DMS 273 (cell line): ENCODE results near the gene LRRC9.
"Not testable (repeated sequence)": the region's sequence is repeated elsewhere in the genome, so short reads cannot be mapped to it uniquely, and the experiment has no call there.

Experiments used
- DNase-seq: peaks from one replicate; lab custom pipeline; 2025; ENCODE audit not compliant: unreplicated experiment; lab: John Stamatoyannopoulos, UW

LRRC9 gene

DNA sequence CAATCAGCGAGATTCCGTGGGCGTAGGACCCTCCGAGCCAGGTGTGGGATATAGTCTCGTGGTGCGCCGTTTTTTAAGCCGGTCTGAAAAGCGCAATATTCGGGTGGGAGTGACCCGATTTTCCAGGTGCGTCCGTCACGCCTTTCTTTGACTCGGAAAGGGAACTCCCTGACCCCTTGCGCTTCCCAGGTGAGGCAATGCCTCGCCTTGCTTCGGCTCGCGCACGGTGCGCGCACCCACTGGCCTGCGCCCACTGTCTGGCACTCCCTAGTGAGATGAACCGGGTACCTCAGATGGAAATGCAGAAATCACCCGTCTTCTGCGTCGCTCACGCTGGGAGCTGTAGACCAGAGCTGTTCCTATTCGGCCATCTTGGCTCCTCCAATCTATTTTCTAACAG lies 32.2 kb downstream of the LRRC9 start:
- not testable (repeated sequence) for DNase-seq

DNA sequence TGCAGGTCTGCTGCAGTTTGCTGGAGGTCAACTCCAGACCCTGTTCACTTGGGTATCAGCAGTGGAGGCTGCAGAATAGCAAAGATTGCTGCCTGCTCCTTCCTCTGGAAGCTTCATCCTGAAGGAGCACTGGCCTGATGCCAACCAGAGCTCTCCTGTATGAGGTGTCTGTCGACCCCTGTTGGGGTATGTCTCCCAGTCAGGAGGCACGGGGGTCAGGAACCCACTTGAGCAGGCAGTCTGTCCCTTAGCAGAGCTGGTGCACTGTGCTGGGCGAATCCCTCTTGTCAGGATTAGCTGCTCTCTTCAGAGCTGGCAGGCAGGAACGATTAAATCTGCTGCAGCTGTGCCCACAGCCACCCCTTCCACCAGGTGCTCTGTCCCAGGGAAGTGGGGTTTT lies 37.9 kb downstream of the LRRC9 start:
- not testable (repeated sequence) for DNase-seq

DNA sequence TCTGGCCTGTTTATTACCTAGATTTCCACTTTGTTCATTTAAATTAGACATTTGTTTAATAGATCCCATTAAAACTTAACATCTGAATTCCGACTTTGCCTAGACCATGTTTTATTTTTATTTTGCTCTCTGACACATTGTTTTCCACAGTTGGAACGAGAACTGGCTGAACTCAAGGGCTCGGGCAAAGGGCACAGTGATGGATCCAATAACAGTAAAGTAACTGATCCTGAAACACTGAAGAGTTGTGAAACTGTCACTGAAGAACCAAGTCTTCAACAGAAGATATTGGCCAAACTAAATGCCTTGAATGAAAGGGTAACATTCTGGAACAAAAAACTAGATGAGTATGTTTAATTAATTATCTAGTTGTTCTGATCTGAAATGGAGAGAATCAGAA lies 39.7 kb downstream of the LRRC9 start:
- DNase-seq, result no peak

DNA sequence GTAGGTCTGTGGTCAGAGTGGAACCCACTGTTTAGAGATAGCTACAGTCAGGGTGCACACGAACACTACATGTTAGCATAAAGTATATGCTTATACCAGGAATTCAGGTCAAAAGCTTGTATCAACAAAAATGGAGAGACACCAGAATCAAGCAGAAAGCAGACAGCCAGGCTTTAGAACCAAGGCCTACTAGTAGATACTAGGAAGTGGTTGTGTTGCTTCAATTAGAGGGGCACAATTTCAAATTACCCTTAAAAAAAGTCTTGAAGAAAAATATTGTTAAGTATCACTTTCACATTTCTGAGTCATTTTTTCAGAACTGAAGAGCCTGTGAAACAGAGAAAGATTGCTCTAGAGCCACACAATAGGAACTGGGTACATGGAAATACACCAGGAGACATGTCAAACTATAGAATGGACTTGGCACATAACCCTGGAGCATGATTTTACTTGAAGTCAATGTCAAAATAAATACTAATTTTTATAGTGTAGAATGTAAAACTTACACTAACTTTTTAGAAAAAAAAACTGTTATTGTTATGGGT lies 41.6 kb downstream of the LRRC9 start:
- no peak for DNase-seq

DNA sequence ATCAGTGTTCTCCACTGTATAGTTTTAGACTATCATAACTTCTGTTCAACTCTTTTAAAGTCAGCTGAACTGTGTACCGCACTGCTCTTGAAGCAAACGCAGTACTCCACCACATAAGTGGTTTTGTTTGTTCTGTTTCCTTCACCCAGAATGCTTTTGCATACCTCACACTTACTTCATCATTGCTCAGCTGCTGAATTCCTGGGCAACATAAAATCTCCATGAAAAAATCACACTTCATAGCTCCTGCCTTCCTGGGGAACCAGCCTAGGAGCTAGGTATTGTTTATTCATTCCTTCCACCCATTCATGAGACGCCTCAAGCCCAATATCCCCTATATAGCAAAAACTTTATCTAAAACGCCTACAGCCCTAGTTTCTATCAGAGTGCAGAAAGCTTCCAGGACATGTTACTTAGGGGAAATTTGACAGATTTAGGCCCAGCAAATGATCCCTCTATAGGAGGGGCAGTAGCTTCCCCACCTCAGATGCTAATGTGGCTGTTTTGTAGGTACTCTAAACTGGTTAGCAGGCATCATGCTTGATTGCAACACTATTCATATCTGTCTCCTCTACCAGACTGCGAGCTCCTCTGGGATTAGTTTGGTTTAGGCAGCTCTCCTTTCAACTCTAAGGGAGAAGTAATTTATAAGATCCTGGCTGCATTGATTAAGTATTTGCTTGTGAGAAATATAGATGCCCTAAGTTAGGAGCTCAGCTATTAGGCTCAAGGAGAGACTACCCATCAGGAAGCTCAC lies 44.5 kb downstream of the LRRC9 start:
- no peak for DNase-seq

DNA sequence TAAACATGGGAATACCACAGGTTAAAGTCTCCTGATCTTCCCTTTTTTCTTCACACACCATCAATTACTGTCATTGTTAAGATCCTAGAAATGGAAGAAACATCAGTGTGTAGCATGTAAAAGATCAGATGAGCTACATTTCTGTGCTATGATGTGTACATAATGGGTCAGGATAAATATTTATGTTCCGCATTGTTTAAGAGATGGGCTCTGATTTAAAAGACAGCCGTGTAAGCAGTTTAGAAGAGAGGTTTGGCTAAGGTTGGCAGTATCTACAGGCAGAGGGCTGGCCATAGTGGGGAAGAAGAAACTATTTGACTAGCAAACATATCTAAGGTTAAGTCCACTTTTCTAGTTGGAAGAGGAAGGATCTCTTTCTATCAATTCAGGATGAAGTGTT lies 49.4 kb downstream of the LRRC9 start:
- DNase-seq, result no peak

DNA sequence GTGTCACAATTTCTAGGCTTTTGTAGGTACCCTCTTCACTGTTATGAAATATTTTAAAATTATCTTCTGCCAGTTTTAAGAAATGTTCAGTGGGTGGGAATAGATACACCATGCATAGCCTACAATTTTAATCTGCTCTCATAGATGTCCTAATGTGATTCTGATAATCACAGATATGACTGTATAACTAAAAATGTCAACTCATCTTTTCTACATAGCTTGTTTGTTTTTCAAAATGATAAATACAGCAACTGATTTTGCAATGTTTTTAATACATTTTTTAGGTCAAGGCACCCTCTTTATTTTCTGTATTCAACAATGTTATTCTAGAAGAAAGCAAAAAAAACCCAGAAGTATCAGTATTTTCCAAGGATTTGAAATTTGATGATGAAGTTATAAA lies 61.6 kb downstream of the LRRC9 start:
- no peak for DNase-seq

DNA sequence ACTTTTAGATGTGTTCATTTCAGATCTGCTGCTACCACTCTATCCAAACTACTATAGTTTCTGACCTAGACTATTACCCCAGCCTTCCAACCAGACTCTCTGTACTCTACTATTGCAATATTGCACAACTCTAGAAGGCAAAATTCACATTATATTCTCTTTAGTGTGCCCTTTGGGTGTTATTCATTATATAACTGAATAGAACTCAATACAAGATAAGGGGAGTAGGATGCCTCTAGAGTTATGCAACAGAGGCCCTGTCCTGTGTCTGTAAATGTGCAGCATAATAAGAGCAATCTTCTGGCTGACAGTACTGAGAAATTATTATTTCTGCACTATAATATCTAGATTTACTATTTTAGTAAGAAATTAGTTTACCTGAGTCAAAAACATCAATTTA lies 63.1 kb downstream of the LRRC9 start:
- no peak for DNase-seq

DNA sequence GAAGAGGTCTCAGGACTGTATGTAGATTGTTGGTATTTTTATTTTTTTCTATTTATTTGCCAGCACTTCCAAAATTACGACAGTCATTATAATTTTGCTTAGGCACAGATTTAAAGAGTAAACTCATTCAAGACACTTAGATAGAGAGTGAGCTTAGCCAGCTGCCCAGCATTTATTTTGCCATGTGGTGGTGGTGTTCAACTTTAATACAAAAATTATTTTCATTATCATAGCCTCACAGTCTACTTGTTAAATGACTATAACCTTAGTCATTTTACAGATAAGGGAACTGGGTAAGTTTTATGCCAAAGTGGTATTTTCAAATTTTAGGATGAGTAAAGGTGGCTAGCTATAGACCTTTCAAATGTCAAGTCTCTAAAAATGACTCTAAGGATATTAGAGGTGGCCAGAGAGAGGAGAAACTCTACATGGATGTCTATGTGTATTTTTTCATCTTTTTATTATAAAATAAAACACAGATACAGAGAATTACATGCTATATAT lies 66.7 kb downstream of the LRRC9 start:
- DNase-seq, result no peak

DNA sequence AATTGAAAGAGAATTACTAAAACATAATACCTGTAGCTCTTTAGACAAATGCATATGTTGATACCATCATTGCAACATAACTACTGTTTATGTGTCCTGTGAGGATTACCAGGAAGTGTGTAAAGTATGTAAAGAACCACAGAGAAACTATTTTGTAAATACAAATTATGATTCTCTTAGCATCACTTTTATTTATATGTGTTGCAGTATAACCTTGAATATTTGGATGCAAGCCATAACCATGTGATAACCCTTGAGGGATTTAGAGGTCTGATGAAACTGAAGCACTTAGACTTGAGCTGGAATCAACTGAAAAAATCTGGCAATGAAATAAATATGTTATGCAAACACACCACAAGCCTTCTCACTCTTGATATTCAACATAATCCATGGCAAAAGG lies 77.5 kb downstream of the LRRC9 start:
- peak; percentile 7 for DNase-seq

DNA sequence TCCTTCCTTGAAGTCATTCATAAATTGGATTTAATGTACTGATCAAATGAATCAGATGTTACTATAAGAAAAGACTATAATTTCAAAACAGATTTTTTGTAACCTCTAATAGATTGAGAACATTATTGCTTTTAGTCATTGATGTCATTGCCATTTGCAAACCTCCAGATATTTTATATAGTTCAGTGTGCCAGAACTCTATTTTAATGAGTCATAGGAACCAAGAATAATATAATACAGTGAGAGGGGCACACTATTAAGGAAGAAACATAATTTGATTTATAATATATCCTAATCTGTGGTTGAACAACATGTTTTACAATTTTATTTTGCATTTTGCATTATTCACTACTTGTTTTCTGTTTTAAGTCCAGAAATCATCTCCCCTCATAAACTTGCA lies 78.0 kb downstream of the LRRC9 start:
- no peak for DNase-seq

DNA sequence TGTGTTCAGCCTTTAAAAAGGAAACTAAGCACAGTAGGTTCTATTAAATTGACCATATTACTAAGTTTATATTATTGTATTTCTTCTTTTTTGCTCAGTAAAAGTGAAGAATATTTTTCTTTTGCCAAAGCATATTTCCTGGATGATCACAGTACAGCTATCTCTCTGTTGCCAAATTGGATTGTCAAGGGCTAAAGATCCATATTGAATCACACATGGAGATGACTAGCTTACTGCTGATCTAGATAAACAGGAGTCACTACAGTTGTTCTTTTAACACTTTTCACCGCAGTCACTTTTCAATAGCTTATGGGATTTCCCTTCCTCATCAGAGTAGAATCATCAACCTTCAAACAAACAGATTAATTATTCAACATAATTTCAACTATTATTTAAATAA lies 78.6 kb downstream of the LRRC9 start:
- no peak for DNase-seq

DNA sequence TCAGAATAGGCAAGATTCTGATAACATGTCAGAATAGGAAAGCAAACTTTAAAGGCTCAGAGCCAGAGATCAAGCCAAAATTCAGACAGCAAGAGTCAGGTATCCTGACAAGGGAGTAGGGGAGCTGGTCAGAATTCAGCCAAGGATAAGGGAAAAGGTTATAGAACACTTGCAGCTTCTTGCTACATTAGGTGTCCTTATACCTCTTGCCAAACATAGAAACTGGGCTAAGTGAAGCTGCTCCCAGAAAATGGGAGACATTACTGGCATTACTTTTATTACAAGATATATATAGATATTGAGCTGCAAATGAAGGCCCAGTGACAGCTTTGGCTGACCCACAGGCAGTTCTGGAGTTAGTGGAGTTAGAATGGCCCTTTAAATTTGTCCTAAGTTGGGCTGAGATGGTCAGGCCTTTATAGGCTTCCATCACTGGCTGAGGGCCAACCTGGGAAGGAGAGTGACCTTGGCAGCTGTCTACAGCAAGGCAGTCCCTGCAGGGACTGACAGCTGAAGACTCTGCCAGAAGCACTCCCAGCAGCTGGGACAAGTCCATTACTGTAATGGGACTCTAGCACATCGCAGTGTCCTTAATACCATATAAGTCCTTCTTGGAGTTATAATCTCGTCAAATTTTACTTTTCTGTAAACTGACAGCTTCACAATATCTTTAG lies 83.0 kb downstream of the LRRC9 start:
- peak; percentile 60 for DNase-seq

DNA sequence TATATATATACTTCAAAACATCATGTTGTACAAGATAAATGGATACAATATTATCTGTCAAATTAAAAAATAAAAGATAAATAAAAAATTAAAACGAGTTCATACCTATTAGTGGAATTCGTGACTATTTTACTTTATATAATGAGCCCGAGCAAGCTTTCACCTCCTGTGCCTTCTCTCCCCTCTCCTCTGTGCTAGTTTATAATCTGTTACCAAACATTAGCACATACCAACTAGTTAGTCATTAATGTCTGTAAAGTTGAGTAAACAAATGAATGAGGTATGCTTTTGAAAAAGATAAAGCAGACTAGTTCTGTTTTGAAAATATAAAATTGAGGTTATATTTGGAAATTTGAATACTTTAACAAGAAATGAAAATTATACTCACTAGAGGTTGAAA lies 84.0 kb downstream of the LRRC9 start:
- DNase-seq, result no peak

DNA sequence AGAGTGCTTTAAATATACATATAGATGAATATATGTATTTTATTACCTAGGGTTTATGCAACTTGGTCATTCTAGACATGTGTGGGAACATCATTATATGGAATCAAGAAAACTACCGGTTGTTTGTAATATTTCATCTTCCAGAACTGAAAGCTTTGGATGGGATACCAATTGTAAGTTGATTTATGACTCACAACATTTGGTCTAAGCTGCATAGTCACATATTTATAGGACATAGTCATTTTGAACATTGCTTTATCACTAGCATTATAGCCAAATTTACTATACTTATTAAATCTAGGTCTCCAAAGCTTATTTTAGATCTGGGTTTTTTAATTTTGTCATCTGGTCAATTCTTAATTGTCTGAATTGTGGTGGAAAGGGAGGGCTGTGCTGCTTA lies 88.1 kb downstream of the LRRC9 start:
- DNase-seq, result no peak

DNA sequence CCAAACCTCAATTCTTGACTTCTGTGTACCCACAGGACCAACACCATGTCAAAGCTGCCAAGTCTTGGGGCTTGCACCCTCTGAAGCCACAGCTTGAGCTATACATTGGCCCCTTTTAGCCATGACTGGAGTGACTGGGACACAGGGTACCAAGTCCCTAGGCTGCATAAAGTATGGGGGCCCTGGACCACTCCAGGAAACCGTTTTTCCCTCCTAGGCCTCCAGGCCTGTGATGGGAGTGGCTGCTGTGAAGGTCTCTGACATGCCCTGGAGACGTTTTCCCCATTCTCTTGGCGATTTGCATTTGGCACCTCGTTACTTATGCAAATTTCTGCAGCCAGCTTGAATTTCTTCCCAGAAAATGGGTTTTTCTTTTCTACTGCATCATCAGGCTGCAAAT lies 90.3 kb downstream of the LRRC9 start:
- DNase-seq, result not testable (repeated sequence)

DNA sequence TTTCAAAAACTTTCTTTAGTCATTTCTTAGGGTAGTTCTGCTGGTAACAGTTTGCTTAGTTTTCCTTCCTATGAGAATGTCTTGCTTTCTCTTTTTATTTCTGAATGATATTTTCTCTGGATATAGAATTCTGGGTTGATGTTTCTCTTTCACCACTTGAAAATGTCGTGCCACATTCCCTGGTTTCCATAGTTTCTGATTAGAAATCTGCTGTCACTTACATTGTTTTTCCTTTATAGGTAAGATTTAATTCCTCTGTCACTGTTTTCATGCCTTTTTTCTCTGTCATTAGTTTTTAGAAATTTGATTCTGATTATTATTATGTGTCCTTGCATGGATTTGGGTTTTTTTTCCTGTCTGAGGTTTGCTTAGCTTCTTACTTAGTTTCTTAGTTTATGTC lies 94.5 kb downstream of the LRRC9 start:
- DNase-seq, result no peak

DNA sequence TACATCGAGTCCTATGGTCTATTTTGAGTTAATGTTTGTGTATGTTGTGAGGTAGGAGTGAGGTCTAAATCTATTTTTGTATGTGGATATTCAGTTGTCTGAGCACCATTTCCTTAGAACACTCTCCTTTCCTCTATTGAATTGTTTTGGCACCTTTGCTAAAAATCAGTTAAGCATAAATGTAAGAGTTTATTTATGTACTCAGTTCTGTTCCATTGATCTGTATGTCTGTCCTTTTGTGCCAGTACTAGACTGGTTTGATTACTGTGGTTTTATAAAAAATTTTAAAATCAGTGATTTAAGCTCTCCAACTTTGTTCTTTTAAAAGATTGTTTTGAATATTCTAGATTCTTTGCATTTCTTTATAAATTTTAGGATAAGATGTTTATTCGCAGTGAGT lies 101.7 kb downstream of the LRRC9 start:
- no peak for DNase-seq

DNA sequence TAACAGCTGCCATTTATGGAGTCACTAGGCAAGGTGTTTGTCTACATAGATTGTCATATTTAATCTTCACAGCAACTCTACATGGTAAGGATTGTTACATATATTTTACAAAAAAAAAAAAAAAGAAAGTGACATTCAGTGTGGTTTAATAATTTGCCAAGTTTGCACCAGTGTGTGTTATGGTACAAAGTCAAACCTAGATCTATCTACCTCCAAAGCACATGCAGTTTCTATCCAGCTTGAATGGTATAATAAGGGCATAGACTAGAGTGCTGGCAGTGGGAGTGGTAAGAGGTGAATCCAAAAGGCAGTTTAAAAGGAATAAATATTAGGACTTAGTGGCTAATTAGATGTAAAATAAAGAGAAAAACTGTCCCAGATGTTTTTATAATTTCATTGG lies 105.6 kb downstream of the LRRC9 start:
- DNase-seq, result no peak

DNA sequence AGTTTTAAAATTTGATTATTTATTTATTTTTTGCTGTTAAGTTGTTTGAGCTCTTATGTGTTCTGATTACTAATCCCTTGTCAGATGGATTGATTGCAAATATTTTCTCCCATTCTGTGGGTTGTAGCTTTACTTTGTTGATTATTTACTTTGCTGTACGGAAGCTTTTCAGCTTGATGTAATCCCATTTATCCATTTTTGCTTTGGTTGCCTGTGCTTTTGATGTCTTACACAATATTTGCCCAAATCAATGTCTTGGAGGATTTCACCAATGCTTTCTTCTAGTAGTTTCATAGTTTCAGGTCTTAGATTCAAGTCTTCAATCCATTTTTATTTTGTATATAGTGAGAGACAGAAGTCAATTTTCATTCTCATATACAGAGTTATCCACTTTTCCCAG lies 115.2 kb downstream of the LRRC9 start:
- no peak for DNase-seq

DNA sequence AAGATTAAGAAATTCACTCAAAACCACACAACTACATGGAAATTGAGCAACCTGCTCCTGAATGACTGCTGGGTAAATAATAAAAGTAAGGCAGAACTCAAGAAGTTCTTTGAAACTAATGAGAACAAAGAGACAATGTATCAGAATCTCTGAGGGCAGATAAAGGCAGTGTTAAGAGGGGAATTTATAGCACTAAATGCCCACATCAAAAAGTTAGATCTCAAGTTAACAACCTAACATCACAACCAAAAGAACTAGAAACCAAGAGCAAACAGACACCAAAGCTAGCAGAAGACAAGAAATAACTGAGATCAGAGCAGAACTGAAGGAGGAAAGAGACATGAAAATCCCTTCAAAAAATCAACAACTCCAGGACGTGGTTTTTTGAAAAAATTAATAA lies 128.0 kb downstream of the LRRC9 start:
- not testable (repeated sequence) for DNase-seq

DNA sequence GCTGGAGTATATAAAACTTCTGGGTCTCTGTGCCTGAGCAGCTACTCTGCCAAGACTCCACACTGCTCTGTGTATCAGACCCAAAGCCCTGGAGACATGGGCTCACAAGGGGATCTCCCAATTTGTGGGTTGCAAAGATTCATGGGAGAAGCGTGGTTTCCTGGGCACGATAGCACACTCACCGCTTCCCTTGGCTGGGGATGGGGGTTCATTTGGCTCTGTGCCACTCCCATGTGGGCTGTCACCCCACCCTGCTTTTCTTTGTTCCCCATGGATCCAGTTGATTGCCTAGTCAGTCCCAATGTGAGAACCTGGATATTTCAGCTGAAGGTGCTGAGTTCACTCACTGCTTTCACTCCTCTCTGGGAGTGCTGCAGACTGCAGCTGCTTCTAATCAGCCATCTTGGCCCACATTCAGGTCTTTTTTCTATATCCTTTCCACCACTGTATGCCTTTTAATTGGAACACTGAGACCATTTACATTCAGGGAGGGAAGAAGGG lies 131.8 kb downstream of the LRRC9 start:
- DNase-seq, result peak; percentile 2
